GM18951 (cell line): ENCODE data around the gene ADCY1.

ENCODE experiments used
- POLR2A ChIP-seq: IDR thresholded peaks from 4 replicates; pipeline ENCODE4 v1.6.1; 2011; ENCODE audit warnings: mild to moderate bottlenecking; ENCODE audit not compliant: insufficient read length, insufficient read depth; ENCODE audit errors: extremely low read depth
- in situ Hi-C: fragments of 300-500 bp; cut with MboI; formaldehyde crosslinking; loops from one replicate; pipeline ENCODE4 v1.12.0; 2022; ENCODE audit warnings: low sequenced_read_pairs, mixed read lengths, inconsistent platforms; ENCODE audit not compliant: unreplicated experiment

ADCY1 gene

DNA sequence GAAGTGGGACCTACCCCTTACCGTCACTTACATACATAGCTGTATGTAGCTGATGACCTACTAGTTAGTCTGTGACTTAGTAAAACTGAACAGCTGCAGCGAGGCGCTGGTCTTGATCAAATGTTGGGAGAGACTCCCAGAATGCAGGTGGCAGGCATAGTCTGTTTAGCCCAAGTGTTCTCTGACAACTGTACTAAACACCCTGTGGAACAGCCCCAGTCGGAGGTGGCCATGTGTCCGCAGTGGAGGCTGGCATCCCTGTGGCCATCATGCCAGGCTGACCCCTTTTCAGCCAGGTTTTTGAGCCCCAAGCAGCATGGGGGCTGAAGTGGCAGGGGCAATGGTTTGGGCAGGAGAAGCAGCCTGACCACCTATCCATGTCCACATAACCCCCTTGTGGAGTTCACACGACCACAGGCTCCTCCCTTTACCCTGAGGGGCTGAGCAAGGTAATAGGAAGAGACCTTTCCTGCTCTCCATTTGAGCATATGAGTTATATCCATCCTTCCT, 7.2 kb downstream of the ADCY1 start:
- no peak for TF ChIP-seq POLR2A
- in situ Hi-C loops = no loop called here

DNA sequence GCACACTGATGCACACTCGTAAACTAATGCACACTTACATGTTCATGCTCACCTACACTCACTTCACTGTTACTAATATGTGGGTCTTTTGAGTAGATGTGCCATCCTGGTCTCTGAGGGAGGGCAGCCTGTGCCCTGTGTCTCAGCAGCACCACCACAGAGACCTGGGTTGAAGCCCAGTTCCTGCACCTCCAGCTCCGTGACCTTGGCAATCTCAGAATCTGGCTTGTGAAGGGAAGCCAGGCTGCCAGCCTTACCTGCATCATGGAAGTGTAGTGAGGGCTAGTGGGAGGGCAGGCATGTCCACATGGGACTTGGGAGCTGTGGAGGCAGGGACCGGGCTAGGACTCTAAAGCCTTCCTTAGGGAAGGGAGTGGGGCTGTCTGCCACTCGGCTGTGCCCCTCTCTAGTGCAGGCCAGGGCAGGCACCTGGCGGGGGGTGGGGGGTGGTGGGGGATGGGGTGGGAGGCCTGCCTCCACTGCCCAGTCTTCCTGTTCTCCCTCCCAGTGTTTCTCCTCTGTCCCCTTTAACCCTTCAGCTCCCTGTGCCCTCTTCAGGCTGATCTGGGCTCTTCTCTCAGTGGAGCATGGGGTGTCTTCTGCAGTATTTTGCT, 8.1 kb downstream of the ADCY1 start:
- in situ Hi-C loops = no loop called here
- no peak for TF ChIP-seq POLR2A

DNA sequence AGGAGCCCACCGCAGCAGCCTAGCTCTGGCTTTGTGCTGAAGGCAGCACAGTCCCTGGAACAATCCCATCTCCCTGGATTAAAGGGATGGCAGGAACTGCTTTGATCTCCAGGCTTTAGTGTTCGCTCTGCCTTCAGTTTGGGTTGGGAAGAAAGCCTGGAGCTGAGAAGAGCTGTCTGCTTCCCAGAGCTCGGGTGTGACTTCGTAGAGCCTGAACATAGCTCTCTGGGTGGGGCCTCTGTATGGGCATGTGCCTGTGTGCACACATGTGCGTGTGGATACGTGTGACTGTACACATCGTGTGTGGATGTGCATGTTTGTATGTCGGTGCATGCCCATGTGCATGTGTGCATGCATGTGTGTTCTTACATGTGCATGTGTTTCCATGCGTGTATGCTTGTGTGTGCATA, 8.7 kb downstream of the ADCY1 start:
- in situ Hi-C loops = no loop called here
- TF ChIP-seq POLR2A = no peak

GRCh38 chr7:45583296-45583695, 9.1 kb downstream of the ADCY1 start:
- in situ Hi-C loops = no loop called here
- no peak for TF ChIP-seq POLR2A

- in situ Hi-C loops = no loop called here
- TF ChIP-seq POLR2A = no peak
These were observed 10.4 kb downstream of the ADCY1 start for GRCh38 chr7:45584261-45585210.

- in situ Hi-C loops = no loop called here
- TF ChIP-seq POLR2A = no peak
These were observed 11.5 kb downstream of the ADCY1 start for GRCh38 chr7:45585628-45586027.

GRCh38 chr7:45586542-45587520, 12.7 kb downstream of the ADCY1 start:
- TF ChIP-seq POLR2A = no peak
- in situ Hi-C loops = no loop called here

GRCh38 chr7:45588466-45588865, 14.3 kb downstream of the ADCY1 start:
- in situ Hi-C loops = no loop called here
- TF ChIP-seq POLR2A = no peak

DNA sequence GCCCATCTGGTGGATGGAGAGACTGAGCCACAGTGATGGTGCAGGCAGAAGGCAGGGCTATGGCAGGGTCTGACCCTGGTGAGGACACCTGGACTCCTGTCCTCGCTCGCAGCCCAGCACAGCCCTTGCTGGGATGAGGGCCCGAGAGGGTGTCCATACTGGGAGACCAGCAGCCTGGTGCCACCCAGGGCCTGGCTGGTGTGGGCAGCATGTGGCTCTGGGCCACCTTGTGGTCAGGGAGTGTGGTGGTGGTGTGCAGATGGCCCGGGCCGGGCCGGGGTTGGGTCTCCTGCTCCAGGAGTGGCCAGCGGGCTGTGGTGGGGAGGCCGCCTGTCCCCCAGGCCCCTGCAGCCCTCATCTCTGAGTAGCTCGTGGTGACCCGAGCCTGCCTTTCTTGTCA, 14.9 kb downstream of the ADCY1 start:
- TF ChIP-seq POLR2A = no peak
- in situ Hi-C loops = no loop called here

- no peak for TF ChIP-seq POLR2A
- in situ Hi-C loops = no loop called here
These were observed 15.9 kb downstream of the ADCY1 start for GRCh38 chr7:45589915-45590678.

DNA sequence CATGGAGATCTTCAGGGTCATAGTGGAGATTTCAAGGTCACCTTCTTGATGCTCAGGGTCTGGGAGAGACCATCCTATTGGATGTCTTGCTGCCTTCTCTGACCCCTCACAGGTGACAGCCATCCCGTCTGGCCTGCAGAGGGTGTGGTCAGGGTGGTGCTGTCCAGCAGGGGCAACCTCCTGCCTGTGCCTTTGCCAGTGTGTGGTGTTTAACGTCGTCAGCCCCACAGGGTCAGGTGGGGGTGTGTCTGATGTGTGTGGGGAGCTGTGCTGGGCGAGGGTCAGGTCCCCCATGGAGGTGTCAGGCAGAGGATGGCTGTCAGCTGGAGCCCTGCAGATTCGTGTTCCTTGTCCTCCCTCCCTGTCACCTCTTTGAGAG, 16.5 kb downstream of the ADCY1 start:
- TF ChIP-seq POLR2A = no peak
- in situ Hi-C loops = no loop called here
